Neuronal stem cell (in vitro differentiated cells): ENCODE results near the gene STX16.
A peak's percentile ranks its signal among the peaks of the same experiment; 100 is the strongest.

ENCODE experiments used
- DNase-seq: peaks from one replicate; pipeline ENCODE4 v3.0.0-alpha.2; 2013; ENCODE audit warnings: low spot score
- H2AFZ ChIP-seq: one replicate; pipeline ENCODE4 v1.6.1; 2013; ENCODE audit warnings: mild to moderate bottlenecking, low read length, inconsistent platforms
- H2AK5ac ChIP-seq: 2 replicates; pipeline ENCODE4 v1.6.1; 2013; ENCODE audit warnings: low read depth, mild to moderate bottlenecking, inconsistent platforms, low read length, moderate library complexity, mixed read lengths
- H2BK120ac ChIP-seq: 2 replicates; pipeline ENCODE4 v1.6.1; 2013; ENCODE audit warnings: low read depth, mild to moderate bottlenecking, inconsistent platforms, low read length, moderate library complexity, mixed read lengths
- H2BK12ac ChIP-seq: one replicate; pipeline ENCODE4 v1.6.1; 2013; ENCODE audit warnings: low read length, inconsistent platforms
- H2BK15ac ChIP-seq: 2 replicates; pipeline ENCODE4 v1.6.1; 2013; ENCODE audit warnings: mild to moderate bottlenecking, low read length, inconsistent platforms, mixed read lengths
- H2BK5ac ChIP-seq: one replicate; pipeline ENCODE4 v1.6.1; 2013; ENCODE audit warnings: inconsistent platforms, mild to moderate bottlenecking, low read length, moderate library complexity
- H3K14ac ChIP-seq: one replicate; pipeline ENCODE4 v1.6.1; 2013; ENCODE audit warnings: low read length, inconsistent platforms
- H3K18ac ChIP-seq: 2 replicates; pipeline ENCODE4 v1.6.1; 2013; ENCODE audit warnings: low read length, inconsistent platforms
- H3K23ac ChIP-seq: 2 replicates; pipeline ENCODE4 v1.6.1; 2013; ENCODE audit warnings: low read depth, mild to moderate bottlenecking, mixed read lengths, low read length, inconsistent platforms; ENCODE audit not compliant: poor library complexity
- H3K27ac ChIP-seq: replicated peaks from 3 replicates; pipeline ENCODE4 v1.5.1; 2013; ENCODE audit warnings: low read length, inconsistent platforms
- H3K27me3 ChIP-seq, 3 experiments: 2 replicates each; pipeline ENCODE4 v1.6.1; 2013; ENCODE audit warnings: low read length in 3 of 3, mild to moderate bottlenecking in 2 of 3, inconsistent platforms in 1 of 3, low read depth in 1 of 3, mixed read lengths in 1 of 3, moderate library complexity in 1 of 3; ENCODE audit not compliant: control insufficient read depth in 3 of 3, insufficient read depth in 3 of 3
- H3K36me3 ChIP-seq, 2 donors: replicated peaks in 1 of 2; 2 replicates each; pipeline ENCODE4 v1.6.1; 2013; ENCODE audit warnings: low read length in 2 of 2; ENCODE audit not compliant: control insufficient read depth in 2 of 2, insufficient read depth in 2 of 2
- H3K4ac ChIP-seq: 2 replicates; pipeline ENCODE4 v1.6.1; 2013; ENCODE audit warnings: inconsistent platforms, mild to moderate bottlenecking, low read length, moderate library complexity
- H3K4me1 ChIP-seq, 2 donors: 1 replicate in 1 of 2; 2 replicates in 1 of 2; pipeline ENCODE4 v1.6.1; 2013; ENCODE audit warnings: low read length in 2 of 2, low read depth in 1 of 2; ENCODE audit not compliant: control insufficient read depth in 2 of 2, insufficient read depth in 1 of 2
- H3K4me2 ChIP-seq: one replicate; pipeline ENCODE4 v1.6.1; 2013; ENCODE audit warnings: mild to moderate bottlenecking, low read length, inconsistent platforms; ENCODE audit not compliant: insufficient read depth, poor library complexity, severe bottlenecking
- H3K4me3 ChIP-seq, 2 donors: 2 replicates each; pipeline ENCODE4 v1.5.1; 2013; ENCODE audit warnings: low read length in 2 of 2, mild to moderate bottlenecking in 2 of 2, inconsistent platforms in 1 of 2, moderate library complexity in 1 of 2
- H3K79me1 ChIP-seq: one replicate; pipeline ENCODE4 v1.6.1; 2013; ENCODE audit warnings: low read depth, mild to moderate bottlenecking, inconsistent platforms, low read length, moderate library complexity
- H3K9ac ChIP-seq: one replicate; pipeline ENCODE4 v1.6.1; 2013; ENCODE audit warnings: mild to moderate bottlenecking, low read depth, low read length, inconsistent platforms; ENCODE audit not compliant: poor library complexity
- H3K9me3 ChIP-seq, 2 donors: replicated peaks in 1 of 2; 2 replicates each; pipeline versions ENCODE3 to v1.6.1; 2013; ENCODE audit warnings: low read length in 2 of 2, mild to moderate bottlenecking in 2 of 2, inconsistent platforms in 1 of 2, low read depth in 1 of 2, mixed read lengths in 1 of 2, moderate library complexity in 1 of 2; ENCODE audit not compliant: control insufficient read depth in 2 of 2, insufficient read depth in 1 of 2
- H4K8ac ChIP-seq: one replicate; pipeline ENCODE4 v1.6.1; 2013; ENCODE audit warnings: low read depth, mild to moderate bottlenecking, inconsistent platforms, low read length, moderate library complexity
- H4K91ac ChIP-seq: one replicate; pipeline ENCODE4 v1.6.1; 2013; ENCODE audit warnings: low read length, low read depth, mild to moderate bottlenecking, inconsistent platforms; ENCODE audit not compliant: poor library complexity
- WGBS, 2 donors: extraction: QIAGEN DNeasy Blood & Tissue Kit; methylation state at CpG; one replicate each; pipeline ENCODE4 v1.1.7; 2013; ENCODE audit warnings: missing lambda C conversion rate in 2 of 2, mixed read lengths in 1 of 2; ENCODE audit not compliant: insufficient read length in 2 of 2, insufficient replicate concordance in 1 of 2; ENCODE audit errors: extremely low coverage in 2 of 2; 5-methylcytosine and 5-hydroxymethylcytosine counted together

STX16 gene

DNA sequence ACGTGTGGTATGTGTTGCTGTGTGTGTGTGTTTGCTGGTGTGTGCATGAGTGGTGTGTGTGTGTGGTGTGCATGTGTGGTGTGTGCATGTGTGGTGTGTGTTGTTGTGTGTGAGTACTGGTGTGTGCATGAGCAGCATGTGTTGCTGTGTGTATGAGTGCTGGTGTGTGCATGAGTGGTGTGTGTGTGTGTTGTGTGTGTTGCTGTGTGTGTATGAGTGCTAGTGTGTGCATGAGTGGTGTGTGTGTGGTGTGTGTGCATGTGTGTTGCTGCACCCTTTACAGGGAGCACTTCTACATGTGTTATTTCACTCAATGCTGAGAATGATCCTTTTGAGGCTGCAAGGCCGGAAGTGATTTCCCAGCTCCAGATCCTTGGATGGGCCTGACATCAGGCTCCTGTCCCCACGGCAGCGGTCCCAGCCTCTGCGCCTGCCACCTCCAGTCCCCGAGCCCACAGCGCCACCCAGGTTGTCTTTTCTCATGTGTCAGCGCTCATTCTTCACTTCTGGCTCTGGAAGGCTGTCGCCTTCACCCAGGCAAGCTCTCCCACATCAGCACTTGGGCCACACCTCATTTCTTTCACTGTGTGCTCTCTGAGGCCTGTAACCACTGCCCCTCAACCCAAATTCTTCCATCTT, 44.1 kb downstream of the STX16 start:
- H3K27ac ChIP-seq = no peak overlapping the region
- no peak overlapping the region for H2BK120ac ChIP-seq
- peak overlapping the region; percentile 8 for H3K23ac ChIP-seq
- H4K8ac ChIP-seq = peak overlapping the region; percentile 43
- no peak for DNase-seq
- no peak overlapping the region for H3K4me2 ChIP-seq
- no peak overlapping the region for H2BK15ac ChIP-seq
- peaks cover 0 to 19% of the 10 kb centered on the region in 2 donors for H3K4me1 ChIP-seq
- H2AK5ac ChIP-seq = no peak overlapping the region
- no peak overlapping the region for H2BK5ac ChIP-seq
- WGBS, 2 donors = 100% methylated on average over 1 of the region's 9 CpGs; no CpG with 5 or more reads in 1 of the 2 donors
- peaks cover 30 to 61% of the 10 kb centered on the region in 2 donors for H3K36me3 ChIP-seq
- peaks cover 0 to 6% of the 10 kb centered on the region in 2 donors for H3K9me3 ChIP-seq
- H3K27me3 ChIP-seq = peaks cover 0 to 2% (median 0%) of the 10 kb centered on the region in 3 experiments
- H2AFZ ChIP-seq = no peak overlapping the region
- peak overlapping the region in 1 of 2 donors; percentile 61 for H3K4me3 ChIP-seq
- no peak overlapping the region for H3K18ac ChIP-seq
- H3K4ac ChIP-seq = peak overlapping the region; percentile 8
- H3K14ac ChIP-seq = peak overlapping the region; percentile 58
- no peak overlapping the region for H2BK12ac ChIP-seq
- peak overlapping the region; percentile 44 for H4K91ac ChIP-seq
- H3K79me1 ChIP-seq = peaks cover 5% of the 10 kb centered on the region
- H3K9ac ChIP-seq = peak overlapping the region; percentile 71

GRCh38 chr20:58695895-58696375, 44.9 kb downstream of the STX16 start:
- H3K36me3 ChIP-seq = peaks cover 30 to 64% of the 10 kb centered on the region in 2 donors
- no peak overlapping the region for H3K4me2 ChIP-seq
- peak overlapping the region; percentile 12 for H2BK15ac ChIP-seq
- no peak overlapping the region for H2BK5ac ChIP-seq
- no peak overlapping the region for H3K14ac ChIP-seq
- no peak overlapping the region for H3K18ac ChIP-seq
- peaks cover 0 to 2% (median 0%) of the 10 kb centered on the region in 3 experiments for H3K27me3 ChIP-seq
- H3K4me3 ChIP-seq = no peak overlapping the region
- peaks cover 6% of the 10 kb centered on the region for H3K79me1 ChIP-seq
- H3K23ac ChIP-seq = no peak overlapping the region
- H4K91ac ChIP-seq = no peak overlapping the region
- no peak overlapping the region for H3K4ac ChIP-seq
- H3K4me1 ChIP-seq = peaks cover 0 to 19% of the 10 kb centered on the region in 2 donors
- H2BK12ac ChIP-seq = no peak overlapping the region
- H3K9me3 ChIP-seq = peaks cover 0 to 6% of the 10 kb centered on the region in 2 donors
- no peak overlapping the region for H2AK5ac ChIP-seq
- H3K27ac ChIP-seq = no peak overlapping the region
- no peak overlapping the region for H3K9ac ChIP-seq
- H2BK120ac ChIP-seq = no peak overlapping the region
- no peak overlapping the region for H4K8ac ChIP-seq
- DNase-seq = no peak
- no peak overlapping the region for H2AFZ ChIP-seq
- WGBS, 2 donors = no CpG with 5 or more reads among the region's 10 CpGs

GRCh38 chr20:58696411-58696961, 45.4 kb downstream of the STX16 start:
- peaks cover 6% of the 10 kb centered on the region for H3K79me1 ChIP-seq
- H2BK5ac ChIP-seq = peak overlapping the region; percentile 24
- no CpG with 5 or more reads among the region's 10 CpGs for WGBS, 2 donors
- H3K4me2 ChIP-seq = no peak overlapping the region
- peak overlapping the region; percentile 53 for H3K4ac ChIP-seq
- H2BK120ac ChIP-seq = no peak overlapping the region
- no peak overlapping the region for H4K91ac ChIP-seq
- no peak for DNase-seq
- H3K9me3 ChIP-seq = peaks cover 0 to 6% of the 10 kb centered on the region in 2 donors
- peak overlapping the region; percentile 52 for H3K23ac ChIP-seq
- H3K14ac ChIP-seq = peak overlapping the region; percentile 79
- peak overlapping the region in 1 of 2 donors; percentile 6 for H3K4me3 ChIP-seq
- no peak overlapping the region for H4K8ac ChIP-seq
- peaks cover 0 to 2% (median 0%) of the 10 kb centered on the region in 3 experiments for H3K27me3 ChIP-seq
- H2BK12ac ChIP-seq = peak overlapping the region; percentile 36
- no peak overlapping the region for H2AK5ac ChIP-seq
- peak overlapping the region; percentile 57 for H3K18ac ChIP-seq
- no peak overlapping the region for H3K27ac ChIP-seq
- no peak overlapping the region for H2AFZ ChIP-seq
- peaks cover 0 to 19% of the 10 kb centered on the region in 2 donors for H3K4me1 ChIP-seq
- no peak overlapping the region for H2BK15ac ChIP-seq
- H3K36me3 ChIP-seq = peaks cover 30 to 64% of the 10 kb centered on the region in 2 donors
- no peak overlapping the region for H3K9ac ChIP-seq

- Histone ChIP-seq H3K27ac (no peak overlapping the region), H3K18ac (peak overlapping the region; percentile 17), H3K4me2 (no peak overlapping the region), H3K4me1 (peaks cover 0 to 17% of the 10 kb centered on the region in 2 donors), H3K79me1 (peaks cover 6% of the 10 kb centered on the region), H3K36me3 (peaks cover 35 to 62% of the 10 kb centered on the region in 2 donors), H3K23ac (peak overlapping the region; percentile 52), H3K27me3 (peaks cover 0 to 2% (median 0%) of the 10 kb centered on the region in 3 experiments), H3K9ac (peak overlapping the region; percentile 60), H2AK5ac (no peak overlapping the region), H3K4ac (no peak overlapping the region), H3K9me3 (peaks cover 0 to 6% of the 10 kb centered on the region in 2 donors), H3K14ac (peak overlapping the region; percentile 71), H2BK12ac (no peak overlapping the region), H2BK5ac (peak overlapping the region; percentile 24), H2AFZ (no peak overlapping the region), H4K8ac (peak overlapping the region; percentile 43), H4K91ac (no peak overlapping the region), H2BK120ac (no peak overlapping the region), H3K4me3 (no peak overlapping the region), H2BK15ac (no peak overlapping the region)
- no CpG with 5 or more reads among the region's 21 CpGs for WGBS, 2 donors
- DNase-seq = no peak
Measured at GRCh38 chr20:58697201-58697866, 46.3 kb downstream of the STX16 start.
